H9 (cell line): ENCODE measurements around the gene PRR16. TPM values are rescaled to one million over a fixed set of nuclear protein-coding genes. Genes with fewer than 3 reads are reported as not detected.

ENCODE experiments used
- DNase-seq: peaks from one replicate; pipeline ENCODE4 v3.0.0-alpha.2; 2017
- H2AFZ ChIP-seq: one replicate; pipeline ENCODE4 v1.6.1; 2013; ENCODE audit warnings: mild to moderate bottlenecking, low read length, control low read depth, moderate library complexity
- H2AK5ac ChIP-seq: 2 replicates; pipeline ENCODE4 v1.6.1; 2013; ENCODE audit warnings: low read length, control low read depth, mixed read lengths; ENCODE audit not compliant: insufficient read length
- H2BK120ac ChIP-seq: one replicate; pipeline ENCODE4 v1.6.1; 2013; ENCODE audit warnings: low read depth, mild to moderate bottlenecking, low read length, control low read depth, inconsistent platforms; ENCODE audit not compliant: poor library complexity, severe bottlenecking
- H2BK12ac ChIP-seq: 2 replicates; pipeline ENCODE4 v1.6.1; 2013; ENCODE audit warnings: low read length, control low read depth, mixed read lengths, low read depth; ENCODE audit not compliant: insufficient read length
- H2BK15ac ChIP-seq: 2 replicates; pipeline ENCODE4 v1.6.1; 2013; ENCODE audit warnings: low read depth, low read length, control low read depth
- H2BK20ac ChIP-seq: one replicate; pipeline ENCODE4 v1.6.1; 2013; ENCODE audit warnings: low read depth, mild to moderate bottlenecking, low read length, control low read depth, inconsistent platforms; ENCODE audit not compliant: poor library complexity, severe bottlenecking
- H2BK5ac ChIP-seq: 2 replicates; pipeline ENCODE4 v1.6.1; 2013; ENCODE audit warnings: low read length, control low read depth, mixed read lengths; ENCODE audit not compliant: insufficient read length
- H3K14ac ChIP-seq: 2 replicates; pipeline ENCODE4 v1.6.1; 2013; ENCODE audit warnings: low read length, control low read depth; ENCODE audit not compliant: insufficient read depth
- H3K18ac ChIP-seq: 2 replicates; pipeline ENCODE4 v1.6.1; 2013; ENCODE audit warnings: low read depth, mild to moderate bottlenecking, mixed read lengths, low read length, control low read depth; ENCODE audit not compliant: insufficient read length
- H3K23ac ChIP-seq: 2 replicates; pipeline ENCODE4 v1.6.1; 2013; ENCODE audit warnings: low read length, control low read depth, mixed read lengths, low read depth; ENCODE audit not compliant: insufficient read length
- H3K23me2 ChIP-seq: 2 replicates; pipeline ENCODE4 v1.6.1; 2013; ENCODE audit warnings: low read depth, mild to moderate bottlenecking, mixed read lengths, low read length, control low read depth; ENCODE audit not compliant: insufficient read length, poor library complexity, severe bottlenecking
- H3K27ac ChIP-seq: 2 replicates; pipeline ENCODE4 v1.5.1; 2013; ENCODE audit warnings: low read length, control low read depth, mixed read lengths, low read depth; ENCODE audit not compliant: insufficient read length
- H3K27me3 ChIP-seq: 2 replicates; pipeline ENCODE4 v1.6.1; 2013; ENCODE audit warnings: low read length, control low read depth, inconsistent platforms; ENCODE audit not compliant: insufficient read depth
- H3K4ac ChIP-seq: 2 replicates; pipeline ENCODE4 v1.6.1; 2013; ENCODE audit warnings: low read depth, mild to moderate bottlenecking, control low read depth, inconsistent platforms, low read length, moderate library complexity
- H3K4me1 ChIP-seq: 2 replicates; pipeline ENCODE4 v1.6.1; 2013; ENCODE audit warnings: low read length, control low read depth, inconsistent platforms; ENCODE audit not compliant: insufficient read depth
- H3K4me2 ChIP-seq: 2 replicates; pipeline ENCODE4 v1.6.1; 2013; ENCODE audit warnings: low read length, control low read depth, mixed read lengths; ENCODE audit not compliant: insufficient read length, insufficient read depth
- H3K56ac ChIP-seq: 2 replicates; pipeline ENCODE4 v1.6.1; 2013; ENCODE audit warnings: low read depth, mild to moderate bottlenecking, mixed read lengths, low read length, control low read depth; ENCODE audit not compliant: insufficient read length
- H3K79me1 ChIP-seq: 2 replicates; pipeline ENCODE4 v1.6.1; 2013; ENCODE audit warnings: low read depth, mild to moderate bottlenecking, moderate library complexity, low read length, control low read depth, inconsistent platforms; ENCODE audit not compliant: insufficient read depth, poor library complexity, severe bottlenecking
- H3K79me2 ChIP-seq: 2 replicates; pipeline ENCODE4 v1.6.1; 2013; ENCODE audit warnings: low read length, control low read depth, inconsistent platforms; ENCODE audit not compliant: insufficient read depth
- H3K9ac ChIP-seq: 2 replicates; pipeline ENCODE4 v1.6.1; 2013; ENCODE audit warnings: low read length, control low read depth, mixed read lengths; ENCODE audit not compliant: insufficient read length; ENCODE audit errors: extremely low read depth
- H3K9me3 ChIP-seq: one replicate; pipeline ENCODE4 v1.6.1; 2013; ENCODE audit warnings: low read depth, low read length, inconsistent platforms; ENCODE audit not compliant: control insufficient read depth
- H3T11ph ChIP-seq: one replicate; pipeline ENCODE4 v1.6.1; 2013; ENCODE audit warnings: mild to moderate bottlenecking, low read length, control low read depth, inconsistent platforms
- H4K20me1 ChIP-seq: one replicate; pipeline ENCODE4 v1.6.1; 2013; ENCODE audit not compliant: control insufficient read depth, insufficient read length, insufficient read depth
- H4K5ac ChIP-seq: 2 replicates; pipeline ENCODE4 v1.6.1; 2013; ENCODE audit warnings: low read depth, mild to moderate bottlenecking, mixed read lengths, low read length, control low read depth; ENCODE audit not compliant: insufficient read length
- H4K8ac ChIP-seq: replicated peaks from 2 replicates; pipeline ENCODE4 v1.6.1; 2013; ENCODE audit warnings: low read length, control low read depth, mixed read lengths, low read depth; ENCODE audit not compliant: insufficient read length
- H4K91ac ChIP-seq: 2 replicates; pipeline ENCODE4 v1.6.1; 2013; ENCODE audit warnings: low read depth, mild to moderate bottlenecking, moderate library complexity, mixed read lengths, low read length, control low read depth; ENCODE audit not compliant: insufficient read length
- H3K27ac Mint-ChIP-seq, 3 experiments: 2 replicates in 2 of 3; 3 replicates in 1 of 3; pipeline ENCODE4 v1.8.0; 2020 to 2021; ENCODE audit warnings: mixed read lengths in 3 of 3, mild to moderate bottlenecking in 1 of 3, moderate library complexity in 1 of 3
- H3K27me3 Mint-ChIP-seq: 2 replicates; pipeline ENCODE4 v1.8.0; 2021; ENCODE audit warnings: low read depth, mild to moderate bottlenecking, moderate library complexity, mixed read lengths
- H3K36me3 Mint-ChIP-seq, 3 experiments: 2 replicates in 2 of 3; 3 replicates in 1 of 3; pipeline ENCODE4 v1.8.0; 2020 to 2021; ENCODE audit warnings: low read depth in 3 of 3, mixed read lengths in 3 of 3; ENCODE audit not compliant: insufficient read depth in 1 of 3
- H3K4me1 Mint-ChIP-seq, 2 experiments: 2 replicates each; pipeline ENCODE4 v1.8.0; 2020; ENCODE audit warnings: mixed read lengths in 2 of 2
- H3K4me3 Mint-ChIP-seq, 2 experiments: 2 replicates in 1 of 2; 3 replicates in 1 of 2; pipeline ENCODE4 v1.8.0; 2020 to 2021; ENCODE audit warnings: mild to moderate bottlenecking in 2 of 2, mixed read lengths in 2 of 2, moderate library complexity in 1 of 2
- H3K9me3 Mint-ChIP-seq, 2 experiments: 2 replicates in 1 of 2; 3 replicates in 1 of 2; pipeline ENCODE4 v1.8.0; 2020; ENCODE audit warnings: mild to moderate bottlenecking in 2 of 2, mixed read lengths in 2 of 2, moderate library complexity in 1 of 2
- WGBS: extraction: QIAGEN DNeasy Blood & Tissue Kit; methylation state at CpG from one replicate; pipeline ENCODE4 v1.1.7; 2013; ENCODE audit warnings: missing lambda C conversion rate, low lambda C conversion rate, mixed read lengths; ENCODE audit not compliant: insufficient read length; ENCODE audit errors: extremely low coverage; 5-methylcytosine and 5-hydroxymethylcytosine counted together
- total RNA-seq: library from RNA; stranded (reverse); gene quantifications from 2 replicates; pipeline ENCODE4 v1.2.1, GENCODE V29; 2021
- TF ChIP-seq, protein P1 (sequence below): fragments of 200-600 bp; sonication (generic); conservative IDR thresholded peaks from 3 replicates; pipeline ENCODE4 v1.8.0; 2021; ENCODE audit warnings: antibody characterized with exemption, mild to moderate bottlenecking

Gene PRR16
- total RNA-seq, 1 experiment from 2014 or later, result 0.13 TPM

GRCh38 chr5:120564013-120564412, 99.9 kb downstream of the PRR16 start:
- no peaks in the 10 kb centered on the region for H4K20me1 ChIP-seq
- Mint-ChIP-seq H3K27ac (peak overlapping the region in 2 of 3 experiments; percentile 13 to 36; a peak in 1 of 7 replicates), H3K9me3 (peaks cover 0 to under 1% of the 10 kb centered on the region in 2 experiments; a peak in 1 of 5 replicates), H3K36me3 (no peaks in the 10 kb centered on the region), H3K27me3 (no peaks in the 10 kb centered on the region), H3K4me3 (no peak overlapping the region), H3K4me1 (no peaks in the 10 kb centered on the region; a peak in 2 of 4 replicates)
- H3K4me2 ChIP-seq, result no peak overlapping the region
- H3K79me2 ChIP-seq, result no peaks in the 10 kb centered on the region
- no peak overlapping the region for H2BK120ac ChIP-seq
- no peaks in the 10 kb centered on the region for H3K23me2 ChIP-seq
- no peak overlapping the region for H3K23ac ChIP-seq
- H3K18ac ChIP-seq, result no peak overlapping the region
- no peak overlapping the region for H2BK15ac ChIP-seq
- H3K9ac ChIP-seq, result no peak overlapping the region
- H2AK5ac ChIP-seq, result no peak overlapping the region
- no peak overlapping the region for H3K56ac ChIP-seq
- H3K4ac ChIP-seq, result no peak overlapping the region
- no peaks in the 10 kb centered on the region for H3K4me1 ChIP-seq
- H2BK20ac ChIP-seq, result no peak overlapping the region
- H3K14ac ChIP-seq, result no peak overlapping the region
- WGBS, result no CpG with 5 or more reads among the region's 4 CpGs
- H2AFZ ChIP-seq, result no peak overlapping the region
- H3K27me3 ChIP-seq, result no peaks in the 10 kb centered on the region
- no peak overlapping the region for H3K27ac ChIP-seq
- no peak overlapping the region for H4K5ac ChIP-seq
- TF ChIP-seq, protein P1, sequence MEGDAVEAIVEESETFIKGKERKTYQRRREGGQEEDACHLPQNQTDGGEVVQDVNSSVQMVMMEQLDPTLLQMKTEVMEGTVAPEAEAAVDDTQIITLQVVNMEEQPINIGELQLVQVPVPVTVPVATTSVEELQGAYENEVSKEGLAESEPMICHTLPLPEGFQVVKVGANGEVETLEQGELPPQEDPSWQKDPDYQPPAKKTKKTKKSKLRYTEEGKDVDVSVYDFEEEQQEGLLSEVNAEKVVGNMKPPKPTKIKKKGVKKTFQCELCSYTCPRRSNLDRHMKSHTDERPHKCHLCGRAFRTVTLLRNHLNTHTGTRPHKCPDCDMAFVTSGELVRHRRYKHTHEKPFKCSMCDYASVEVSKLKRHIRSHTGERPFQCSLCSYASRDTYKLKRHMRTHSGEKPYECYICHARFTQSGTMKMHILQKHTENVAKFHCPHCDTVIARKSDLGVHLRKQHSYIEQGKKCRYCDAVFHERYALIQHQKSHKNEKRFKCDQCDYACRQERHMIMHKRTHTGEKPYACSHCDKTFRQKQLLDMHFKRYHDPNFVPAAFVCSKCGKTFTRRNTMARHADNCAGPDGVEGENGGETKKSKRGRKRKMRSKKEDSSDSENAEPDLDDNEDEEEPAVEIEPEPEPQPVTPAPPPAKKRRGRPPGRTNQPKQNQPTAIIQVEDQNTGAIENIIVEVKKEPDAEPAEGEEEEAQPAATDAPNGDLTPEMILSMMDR, result no peak
- no peak overlapping the region for H2BK12ac ChIP-seq
- no peak for DNase-seq
- H3K79me1 ChIP-seq, result no peaks in the 10 kb centered on the region
- no peak overlapping the region for H3T11ph ChIP-seq
- H2BK5ac ChIP-seq, result no peak overlapping the region
- no peak overlapping the region for H4K8ac ChIP-seq
- no peaks in the 10 kb centered on the region for H3K9me3 ChIP-seq
- H4K91ac ChIP-seq, result no peak overlapping the region
